Activated CD4-positive, CD25-positive, alpha-beta regulatory T cell treated with anti-CD3 and anti-CD28 coated beads, Interleukin-2, amount 50 U/mL, for 16 hours (primary cell): Measurements from ENCODE around the gene PAPPA.

ENCODE experiments used
- DNase-seq: peaks from one replicate; pipeline ENCODE4 v3.0.0-alpha.2; 2020; ENCODE audit warnings: low read depth, low spot score

PAPPA gene

GRCh38 chr9:116381350-116381749 is 227.8 kb downstream of the PAPPA start:
- DNase-seq, result no peak

- DNase-seq, result no peak
These were observed 228.5 kb downstream of the PAPPA start for GRCh38 chr9:116382053-116382452.

GRCh38 chr9:116383133-116383532 is 229.5 kb downstream of the PAPPA start:
- DNase-seq, result no peak

GRCh38 chr9:116383936-116384335 is 230.3 kb downstream of the PAPPA start:
- no peak for DNase-seq

- no peak for DNase-seq
These were observed 234.5 kb downstream of the PAPPA start for GRCh38 chr9:116387934-116388698.

- DNase-seq, result no peak
These were observed 236.1 kb downstream of the PAPPA start for GRCh38 chr9:116389541-116390302.

GRCh38 chr9:116390303-116391228 is 237.0 kb downstream of the PAPPA start:
- no peak for DNase-seq

GRCh38 chr9:116391306-116391900 is 237.8 kb downstream of the PAPPA start:
- no peak for DNase-seq

- DNase-seq, result no peak
These were observed 239.6 kb downstream of the PAPPA start for GRCh38 chr9:116393198-116393597.

- no peak for DNase-seq
These were observed 240.5 kb downstream of the PAPPA start for GRCh38 chr9:116394070-116394469.

GRCh38 chr9:116394894-116395698 is 241.5 kb downstream of the PAPPA start:
- DNase-seq, result no peak

GRCh38 chr9:116395699-116396037 is 242.1 kb downstream of the PAPPA start:
- DNase-seq, result no peak

GRCh38 chr9:116403171-116403570 is 249.6 kb downstream of the PAPPA start:
- DNase-seq, result no peak

- no peak for DNase-seq
These were observed 250.6 kb downstream of the PAPPA start for GRCh38 chr9:116404228-116404627.

GRCh38 chr9:116405321-116405720 is 251.7 kb downstream of the PAPPA start:
- DNase-seq, result no peak

GRCh38 chr9:116406469-116406868 is 252.9 kb downstream of the PAPPA start:
- DNase-seq, result no peak

- no peak for DNase-seq
These were observed 255.5 kb downstream of the PAPPA start for GRCh38 chr9:116409129-116409528.

- no peak for DNase-seq
These were observed 256.0 kb downstream of the PAPPA start for GRCh38 chr9:116409638-116410037.

- no peak for DNase-seq
These were observed 257.9 kb downstream of the PAPPA start for GRCh38 chr9:116411506-116411905.

- no peak for DNase-seq
These were observed 260.8 kb downstream of the PAPPA start for GRCh38 chr9:116414374-116414773.

- DNase-seq, result no peak
These were observed 262.8 kb downstream of the PAPPA start for GRCh38 chr9:116416421-116416820.
